Suppressor macrophage (primary cell): ENCODE data around the gene ITGB8.

Source experiments
- DNase-seq, 4 experiments: peaks; one replicate each; pipeline ENCODE4 v3.0.0-alpha.2; 2020 to 2022

ITGB8 gene

GRCh38 chr7:20310301-20310700 is 20.4 kb upstream of the ITGB8 start:
- DNase-seq: peak in 2 of 4 experiments; percentile 11 to 38

- peak; percentile 29 to 81 (median 78) for DNase-seq
Observed at GRCh38 chr7:20310963-20311742, 19.5 kb upstream of the ITGB8 start.

- DNase-seq: no peak
Observed at GRCh38 chr7:20311743-20312042, 19.0 kb upstream of the ITGB8 start.

GRCh38 chr7:20312562-20312961 is 18.1 kb upstream of the ITGB8 start:
- peak; percentile 15 to 43 (median 27) for DNase-seq

DNA sequence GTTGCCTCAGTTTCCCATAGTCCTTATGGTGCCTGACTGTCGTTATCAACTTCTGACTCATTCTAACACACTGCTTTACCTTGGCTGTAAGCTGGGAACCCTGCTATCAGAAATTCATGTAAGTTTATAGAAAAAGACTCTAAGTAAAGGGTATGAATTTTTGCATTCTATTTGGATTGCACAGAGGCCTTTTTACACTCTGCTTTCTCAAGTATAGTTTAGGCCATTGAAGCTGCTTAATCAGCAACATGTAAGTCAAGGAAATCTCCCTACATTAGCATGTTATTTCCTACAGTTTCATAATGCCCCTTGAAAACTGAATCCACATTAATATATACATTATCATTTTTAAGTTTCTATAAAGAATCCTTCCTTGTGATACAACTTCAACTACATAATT is 17.1 kb upstream of the ITGB8 start:
- DNase-seq: no peak

- DNase-seq: no peak
Observed at GRCh38 chr7:20314198-20314597, 16.5 kb upstream of the ITGB8 start.

DNA sequence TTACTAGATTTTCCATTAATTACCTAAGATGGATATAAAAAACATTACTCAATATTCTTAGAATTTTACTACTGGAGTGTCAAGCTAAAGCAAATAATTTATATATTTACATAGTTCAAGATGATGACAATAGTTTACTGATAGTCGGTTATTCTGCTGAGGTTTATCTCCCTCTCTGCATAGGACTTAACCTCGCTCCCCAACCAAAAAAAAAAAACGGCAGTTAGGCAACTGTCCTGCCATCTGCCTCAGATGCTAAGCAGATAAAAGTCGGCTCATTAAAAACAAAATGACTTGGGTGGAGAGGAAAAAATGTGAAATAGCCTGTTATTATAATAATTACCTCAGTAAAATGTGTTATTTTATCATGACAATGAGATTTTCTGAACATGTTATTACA is 14.0 kb upstream of the ITGB8 start:
- DNase-seq: no peak

DNA sequence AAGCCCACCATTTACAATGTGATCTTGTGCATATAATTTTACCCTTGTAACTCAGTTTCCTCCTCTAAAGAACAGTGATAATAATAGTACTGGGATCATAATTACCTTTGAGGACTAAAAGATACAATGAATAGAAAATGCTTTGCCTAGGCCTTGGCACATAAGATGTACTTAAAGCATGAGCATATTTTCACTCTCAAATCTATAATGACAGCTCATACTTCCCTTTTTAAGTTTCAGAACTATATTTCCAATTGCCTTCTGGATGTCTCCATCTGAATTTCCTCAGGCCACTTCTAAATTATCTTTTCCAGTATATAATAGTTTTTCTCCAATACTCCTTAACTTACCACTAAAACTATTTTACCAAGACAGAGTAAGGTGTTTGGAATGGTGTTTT is 13.3 kb upstream of the ITGB8 start:
- peak in 2 of 4 experiments; percentile 42 to 53 for DNase-seq

DNA sequence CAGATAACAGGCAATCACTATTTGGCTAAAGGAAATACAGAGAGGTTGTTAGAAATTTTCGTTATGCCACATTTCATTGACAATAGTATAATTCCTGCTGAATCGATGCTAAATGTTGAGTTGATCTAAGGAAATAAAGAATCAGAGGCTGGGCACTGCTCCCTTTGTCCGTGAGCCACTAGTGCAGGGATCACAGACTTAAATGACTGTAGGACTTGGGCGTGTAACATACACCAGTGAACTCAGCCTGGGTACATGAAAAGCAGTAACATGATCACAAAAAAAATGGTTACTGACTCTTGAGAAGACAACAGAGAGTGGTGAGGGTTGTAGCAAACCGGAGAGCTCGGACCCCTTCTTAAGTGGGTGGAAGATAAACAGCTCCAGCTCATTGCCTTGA is 11.8 kb upstream of the ITGB8 start:
- no peak for DNase-seq

GRCh38 chr7:20320322-20320721 is 10.4 kb upstream of the ITGB8 start:
- DNase-seq: no peak

- DNase-seq: no peak
Observed at GRCh38 chr7:20320786-20321185, 9.9 kb upstream of the ITGB8 start.

DNA sequence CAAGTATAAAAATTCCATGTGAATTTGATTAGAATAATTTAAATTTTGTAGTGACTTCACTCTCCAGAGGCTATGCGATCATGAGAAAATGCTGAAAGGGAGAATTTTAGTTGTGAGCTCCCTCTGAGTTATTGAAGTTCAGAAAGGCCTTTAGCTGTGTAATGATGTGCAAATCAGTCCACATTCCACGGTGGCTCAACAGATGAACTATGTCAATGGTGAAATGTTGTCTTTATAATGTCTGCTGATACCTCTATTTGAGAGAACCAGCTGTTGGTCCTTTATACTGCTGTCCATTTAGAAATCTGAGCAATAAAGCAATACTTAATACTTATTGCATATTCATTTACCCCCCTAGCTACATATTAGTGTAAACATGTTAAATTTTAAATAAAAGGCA is 7.1 kb upstream of the ITGB8 start:
- DNase-seq: no peak

- DNase-seq: peak; percentile 40 to 71 (median 63)
Observed at GRCh38 chr7:20326342-20326741, 4.4 kb upstream of the ITGB8 start.

DNA sequence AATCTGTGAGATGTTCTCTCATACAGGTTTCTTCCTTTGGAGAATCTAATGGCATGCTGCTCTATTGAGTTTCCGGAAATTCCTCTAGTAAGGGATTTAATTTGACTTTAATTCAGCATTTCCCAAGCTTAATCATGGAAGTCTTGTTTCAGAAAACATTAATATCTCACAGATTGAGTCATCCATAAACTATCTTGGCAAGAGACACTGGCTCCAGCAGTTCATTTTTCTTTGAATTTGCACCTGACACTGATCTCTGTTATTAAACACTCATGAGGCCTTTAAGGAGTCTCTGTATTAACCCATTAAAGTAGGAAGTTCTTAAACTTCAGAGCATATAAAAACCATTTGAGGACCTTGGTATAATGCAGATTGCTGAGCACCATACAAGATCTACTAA is 3.6 kb upstream of the ITGB8 start:
- DNase-seq: no peak

DNA sequence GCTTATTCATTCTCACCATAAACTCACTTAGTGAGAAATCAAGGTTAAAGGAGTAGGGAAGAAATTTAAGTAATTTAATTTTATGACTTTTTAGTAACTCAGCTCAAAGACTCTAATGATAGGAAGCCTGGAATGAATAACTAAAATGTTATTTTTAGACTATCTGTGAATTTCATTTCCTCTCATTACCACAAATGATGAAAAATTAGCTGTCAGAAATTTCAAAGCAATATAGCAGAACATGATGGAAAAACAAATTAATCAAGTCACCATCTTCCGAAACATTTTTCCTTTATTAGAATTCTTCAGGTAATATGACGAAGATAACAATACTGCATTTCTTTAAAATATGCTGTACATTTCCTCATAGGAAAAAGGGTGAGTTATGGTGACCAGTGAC is 2.7 kb upstream of the ITGB8 start:
- DNase-seq: no peak

DNA sequence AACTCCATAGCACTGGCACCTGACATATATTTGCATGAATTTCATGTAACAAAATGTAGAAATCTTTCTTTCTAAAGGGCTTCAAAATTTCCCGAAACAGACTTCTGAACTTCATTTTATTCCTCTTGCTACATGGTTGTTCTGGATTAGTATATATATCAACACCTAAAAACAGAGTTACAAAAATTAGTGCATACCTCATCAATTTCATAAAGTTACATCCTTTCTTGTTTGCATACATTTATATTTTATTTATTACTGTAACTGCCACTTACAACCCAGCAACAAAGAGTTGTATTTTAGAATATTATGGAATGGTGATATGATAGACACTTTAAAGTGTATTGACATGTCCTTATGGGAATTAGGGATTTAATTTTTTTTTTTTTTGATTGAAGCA is 2.0 kb upstream of the ITGB8 start:
- DNase-seq: no peak

DNA sequence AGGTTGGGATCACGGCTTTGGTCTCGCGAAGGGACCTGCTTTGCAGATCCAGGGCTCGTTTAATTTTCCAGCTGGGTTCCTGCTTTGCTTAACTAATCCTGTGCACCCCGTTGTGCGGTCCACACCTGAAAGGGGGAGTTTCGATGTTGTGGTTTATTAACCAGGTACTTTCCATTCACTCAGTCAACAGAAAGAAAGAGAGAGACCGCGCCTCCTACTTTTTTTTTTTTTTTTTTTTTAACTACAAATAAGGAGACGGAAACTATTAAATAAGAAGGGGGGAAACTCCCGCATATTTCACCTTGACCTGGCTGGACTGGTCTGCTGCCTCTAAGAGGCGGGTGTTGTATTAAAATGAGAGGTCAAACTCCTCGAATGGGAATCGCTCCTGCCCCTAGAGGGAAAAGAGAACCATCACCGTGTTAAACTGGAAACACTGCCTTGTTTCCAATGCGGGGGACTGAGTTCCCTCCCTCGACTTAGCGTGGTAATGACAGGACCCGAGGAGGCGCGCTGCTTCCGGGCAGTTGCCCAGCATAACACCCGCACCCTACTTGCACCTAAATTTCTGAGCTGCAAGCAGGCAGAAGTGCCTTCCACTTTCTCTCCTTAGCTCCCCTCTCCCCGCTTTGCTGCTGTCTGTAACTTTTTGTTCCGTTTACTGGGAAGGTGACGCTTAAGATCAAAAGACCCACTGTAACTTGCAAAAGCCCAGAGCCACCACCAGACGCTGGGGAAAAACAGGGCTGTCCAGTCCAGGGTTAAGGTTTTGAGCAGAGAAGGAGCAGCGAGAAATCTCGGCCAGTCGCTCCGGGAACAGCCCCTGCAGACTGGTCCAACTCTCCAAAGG is 1.1 kb upstream of the ITGB8 start:
- DNase-seq: peak; percentile 73 to 89 (median 86)

DNA sequence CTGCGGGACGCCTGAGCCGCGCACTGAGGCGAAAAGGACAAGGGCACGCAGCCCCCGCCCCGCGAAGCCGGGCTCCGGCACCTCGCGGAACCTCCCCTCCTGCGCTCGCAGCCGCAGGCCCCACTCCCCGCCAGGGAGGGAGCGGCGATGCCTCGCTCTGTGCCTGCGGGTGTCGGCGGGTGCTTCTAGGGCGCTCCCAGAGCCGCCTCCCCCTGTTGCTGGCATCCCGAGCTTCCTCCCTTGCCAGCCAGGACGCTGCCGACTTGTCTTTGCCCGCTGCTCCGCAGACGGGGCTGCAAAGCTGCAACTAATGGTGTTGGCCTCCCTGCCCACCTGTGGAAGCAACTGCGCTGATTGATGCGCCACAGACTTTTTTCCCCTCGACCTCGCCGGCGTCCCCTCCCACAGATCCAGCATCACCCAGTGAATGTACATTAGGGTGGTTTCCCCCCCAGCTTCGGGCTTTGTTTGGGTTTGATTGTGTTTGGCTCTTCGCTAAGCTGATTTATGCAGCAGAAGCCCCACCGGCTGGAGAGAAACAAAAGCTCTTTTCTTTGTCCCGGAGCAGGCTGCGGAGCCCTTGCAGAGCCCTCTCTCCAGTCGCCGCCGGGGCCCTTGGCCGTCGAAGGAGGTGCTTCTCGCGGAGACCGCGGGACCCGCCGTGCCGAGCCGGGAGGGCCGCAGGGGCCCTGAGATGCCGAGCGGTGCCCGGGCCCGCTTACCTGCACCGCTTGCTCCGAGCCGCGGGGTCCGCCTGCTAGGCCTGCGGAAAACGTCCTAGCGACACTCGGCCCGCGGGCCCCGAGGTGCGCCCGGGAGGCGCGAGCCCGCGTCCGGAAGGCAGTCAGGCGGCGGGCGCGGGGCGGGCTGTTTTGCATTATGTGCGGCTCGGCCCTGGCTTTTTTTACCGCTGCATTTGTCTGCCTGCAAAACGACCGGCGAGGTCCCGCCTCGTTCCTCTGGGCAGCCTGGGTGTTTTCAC is 519 bp downstream of the ITGB8 start:
- peak; percentile 26 to 67 (median 48) for DNase-seq

- no peak for DNase-seq
Observed at GRCh38 chr7:20331910-20332813, 1.5 kb downstream of the ITGB8 start.

- no peak for DNase-seq
Observed at GRCh38 chr7:20338285-20338684, 7.6 kb downstream of the ITGB8 start.

GRCh38 chr7:20340839-20341238 is 10.1 kb downstream of the ITGB8 start:
- no peak for DNase-seq

DNA sequence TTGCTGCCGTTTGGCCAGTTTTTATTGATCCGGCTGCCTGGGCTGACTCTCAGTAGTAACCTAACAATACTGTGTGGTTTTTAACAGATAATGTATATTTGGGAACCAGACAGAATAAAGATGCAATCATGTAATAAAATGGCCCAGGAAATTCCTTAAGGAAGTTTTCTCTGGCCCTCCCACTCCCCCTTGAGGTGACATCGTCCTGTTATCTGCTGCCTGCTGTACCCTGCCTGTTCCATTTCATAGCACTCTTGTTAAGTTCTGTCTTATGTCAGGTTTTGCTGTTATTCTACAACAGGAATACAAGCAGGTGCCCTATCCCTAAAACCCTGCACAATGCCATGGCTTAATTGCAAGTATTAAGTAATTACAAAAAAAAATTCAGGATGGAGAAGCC is 12.5 kb downstream of the ITGB8 start:
- no peak for DNase-seq
